ENCODE data around the gene PRKCE. TPM values are rescaled to one million over a fixed set of nuclear protein-coding genes. Genes with fewer than 3 reads are reported as not detected.

The PRKCE gene
- total RNA-seq, 1 experiment from 2014 or later, result 4.4 TPM

DNA sequence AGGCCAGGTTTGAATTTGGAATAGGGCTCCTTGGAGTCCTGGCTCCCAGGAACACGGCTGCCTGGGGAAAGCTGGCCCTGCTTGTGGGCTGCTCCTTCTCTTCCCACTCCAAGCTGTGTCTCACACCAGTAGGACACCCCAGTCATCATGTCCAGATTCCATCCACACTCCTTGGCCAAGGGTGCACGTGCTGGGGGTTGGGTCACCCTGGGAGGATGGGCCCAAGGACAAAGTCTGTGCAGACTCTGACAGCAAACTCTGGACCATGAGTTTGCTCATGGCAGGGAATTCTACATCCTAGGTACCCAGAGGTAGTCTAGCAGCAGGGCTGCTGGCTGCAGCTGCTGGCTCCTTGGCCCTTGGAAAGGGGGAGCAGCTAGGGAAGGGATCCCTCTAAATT lies 543.4 kb downstream of the PRKCE start:
- no peak overlapping the region for H3K27ac Mint-ChIP-seq (ENCODE audit: unreplicated experiment)
- H3K36me3 Mint-ChIP-seq (ENCODE audit: insufficient read depth, unreplicated experiment), result no peaks in the 10 kb centered on the region
- intact Hi-C loops (cut with micrococcal nuclease; ENCODE audit: unreplicated experiment), result no loop called here
- no peak overlapping the region for H3K4me3 Mint-ChIP-seq (ENCODE audit: unreplicated experiment)
- no peak for DNase-seq
- Histone ChIP-seq H3K36me3 (ENCODE audit: control insufficient read depth, insufficient read depth, low read length) (no peaks in the 10 kb centered on the region), H3K4me3 (ENCODE audit: low read depth, low read length) (no peak overlapping the region), H3K4me1 (no peaks in the 10 kb centered on the region), H3K9me3 (no peaks in the 10 kb centered on the region), H3K27me3 (replicated peaks; ENCODE audit: control insufficient read depth, insufficient read depth, low read length) (no peaks in the 10 kb centered on the region)
- POLR2A ChIA-PET, result no interaction called here
- H3K27me3 Mint-ChIP-seq (ENCODE audit: insufficient read depth, unreplicated experiment), result no peaks in the 10 kb centered on the region
- H3K9me3 Mint-ChIP-seq (ENCODE audit: unreplicated experiment), result no peaks in the 10 kb centered on the region
- TF ChIP-seq, protein P1, sequence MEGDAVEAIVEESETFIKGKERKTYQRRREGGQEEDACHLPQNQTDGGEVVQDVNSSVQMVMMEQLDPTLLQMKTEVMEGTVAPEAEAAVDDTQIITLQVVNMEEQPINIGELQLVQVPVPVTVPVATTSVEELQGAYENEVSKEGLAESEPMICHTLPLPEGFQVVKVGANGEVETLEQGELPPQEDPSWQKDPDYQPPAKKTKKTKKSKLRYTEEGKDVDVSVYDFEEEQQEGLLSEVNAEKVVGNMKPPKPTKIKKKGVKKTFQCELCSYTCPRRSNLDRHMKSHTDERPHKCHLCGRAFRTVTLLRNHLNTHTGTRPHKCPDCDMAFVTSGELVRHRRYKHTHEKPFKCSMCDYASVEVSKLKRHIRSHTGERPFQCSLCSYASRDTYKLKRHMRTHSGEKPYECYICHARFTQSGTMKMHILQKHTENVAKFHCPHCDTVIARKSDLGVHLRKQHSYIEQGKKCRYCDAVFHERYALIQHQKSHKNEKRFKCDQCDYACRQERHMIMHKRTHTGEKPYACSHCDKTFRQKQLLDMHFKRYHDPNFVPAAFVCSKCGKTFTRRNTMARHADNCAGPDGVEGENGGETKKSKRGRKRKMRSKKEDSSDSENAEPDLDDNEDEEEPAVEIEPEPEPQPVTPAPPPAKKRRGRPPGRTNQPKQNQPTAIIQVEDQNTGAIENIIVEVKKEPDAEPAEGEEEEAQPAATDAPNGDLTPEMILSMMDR (IDR thresholded peaks at IDR 0.05; ENCODE audit: insufficient read depth in 1 of 2, low read depth in 1 of 2, low read length in 1 of 2, severe bottlenecking in 1 of 2, unreplicated experiment in 1 of 2), result no peak
- BruUV-seq (replicated peaks), result no TSS peak
- CTCF ChIA-PET, result no interaction called here
- no peaks in the 10 kb centered on the region for H3K4me1 Mint-ChIP-seq (ENCODE audit: low read depth, unreplicated experiment)

GRCh38 chr2:46195819-46196218 lies 544.3 kb downstream of the PRKCE start:
- Histone ChIP-seq H3K4me3 (ENCODE audit: low read depth, low read length) (no peak overlapping the region), H3K9me3 (no peaks in the 10 kb centered on the region), H3K4me1 (no peaks in the 10 kb centered on the region), H3K36me3 (ENCODE audit: control insufficient read depth, insufficient read depth, low read length) (no peaks in the 10 kb centered on the region), H3K27me3 (replicated peaks; ENCODE audit: control insufficient read depth, insufficient read depth, low read length) (no peaks in the 10 kb centered on the region)
- no peak overlapping the region for H3K27ac Mint-ChIP-seq (ENCODE audit: unreplicated experiment)
- H3K36me3 Mint-ChIP-seq (ENCODE audit: insufficient read depth, unreplicated experiment), result no peaks in the 10 kb centered on the region
- ChIA-PET POLR2A (no interaction called here), CTCF (no interaction called here)
- no peaks in the 10 kb centered on the region for H3K4me1 Mint-ChIP-seq (ENCODE audit: low read depth, unreplicated experiment)
- intact Hi-C loops (cut with micrococcal nuclease; ENCODE audit: unreplicated experiment), result no loop called here
- H3K27me3 Mint-ChIP-seq (ENCODE audit: insufficient read depth, unreplicated experiment), result no peaks in the 10 kb centered on the region
- no peaks in the 10 kb centered on the region for H3K9me3 Mint-ChIP-seq (ENCODE audit: unreplicated experiment)
- no peak for DNase-seq
- no peak overlapping the region for H3K4me3 Mint-ChIP-seq (ENCODE audit: unreplicated experiment)
- no TSS peak for BruUV-seq (replicated peaks)
- TF ChIP-seq, protein P1 (IDR thresholded peaks at IDR 0.05; ENCODE audit: insufficient read depth in 1 of 2, low read depth in 1 of 2, low read length in 1 of 2, severe bottlenecking in 1 of 2, unreplicated experiment in 1 of 2), result no peak

GRCh38 chr2:46196871-46197462 lies 545.5 kb downstream of the PRKCE start:
- Mint-ChIP-seq H3K36me3 (ENCODE audit: insufficient read depth, unreplicated experiment) (no peaks in the 10 kb centered on the region), H3K27me3 (ENCODE audit: insufficient read depth, unreplicated experiment) (no peaks in the 10 kb centered on the region), H3K4me3 (ENCODE audit: unreplicated experiment) (no peak overlapping the region), H3K9me3 (ENCODE audit: unreplicated experiment) (peaks cover 10% of the 10 kb centered on the region), H3K27ac (ENCODE audit: unreplicated experiment) (no peak overlapping the region), H3K4me1 (ENCODE audit: low read depth, unreplicated experiment) (no peaks in the 10 kb centered on the region)
- no TSS peak for BruUV-seq (replicated peaks)
- Histone ChIP-seq H3K9me3 (no peaks in the 10 kb centered on the region), H3K4me1 (peaks cover 2% of the 10 kb centered on the region), H3K27me3 (replicated peaks; ENCODE audit: control insufficient read depth, insufficient read depth, low read length) (no peaks in the 10 kb centered on the region), H3K4me3 (ENCODE audit: low read depth, low read length) (no peak overlapping the region), H3K36me3 (ENCODE audit: control insufficient read depth, insufficient read depth, low read length) (no peaks in the 10 kb centered on the region; the same call in 1 of the 2 replicates)
- ChIA-PET POLR2A (no interaction called here), CTCF (no interaction called here)
- TF ChIP-seq, protein P1 (IDR thresholded peaks at IDR 0.05; ENCODE audit: insufficient read depth in 1 of 2, low read depth in 1 of 2, low read length in 1 of 2, severe bottlenecking in 1 of 2, unreplicated experiment in 1 of 2), result no peak
- no peak for DNase-seq
- intact Hi-C loops (cut with micrococcal nuclease; ENCODE audit: unreplicated experiment), result no loop called here

All from Caco-2 (cell line).